Measurements from ENCODE around the gene MZT1.

DNA sequence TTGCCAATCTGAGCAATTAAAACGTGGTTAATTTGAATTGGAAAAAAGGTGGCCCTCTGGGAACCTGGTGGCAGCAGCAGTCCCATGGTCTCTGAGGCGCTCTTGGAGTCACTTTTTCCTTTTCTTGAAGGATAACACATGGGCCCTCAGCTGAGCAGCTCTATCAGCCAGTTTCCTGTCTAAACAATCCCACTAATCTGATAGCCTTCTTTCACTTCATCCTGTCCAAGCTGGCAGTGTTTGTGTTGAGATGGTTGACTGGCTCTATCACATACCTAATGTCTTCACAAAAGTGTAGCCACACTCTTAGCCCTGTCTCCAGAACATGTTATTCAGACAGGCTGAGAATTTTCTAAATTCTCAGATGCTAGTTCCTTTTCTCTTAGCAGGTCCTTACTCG lies 10.7 kb downstream of the MZT1 start:
- TF ChIP-seq, protein P1, sequence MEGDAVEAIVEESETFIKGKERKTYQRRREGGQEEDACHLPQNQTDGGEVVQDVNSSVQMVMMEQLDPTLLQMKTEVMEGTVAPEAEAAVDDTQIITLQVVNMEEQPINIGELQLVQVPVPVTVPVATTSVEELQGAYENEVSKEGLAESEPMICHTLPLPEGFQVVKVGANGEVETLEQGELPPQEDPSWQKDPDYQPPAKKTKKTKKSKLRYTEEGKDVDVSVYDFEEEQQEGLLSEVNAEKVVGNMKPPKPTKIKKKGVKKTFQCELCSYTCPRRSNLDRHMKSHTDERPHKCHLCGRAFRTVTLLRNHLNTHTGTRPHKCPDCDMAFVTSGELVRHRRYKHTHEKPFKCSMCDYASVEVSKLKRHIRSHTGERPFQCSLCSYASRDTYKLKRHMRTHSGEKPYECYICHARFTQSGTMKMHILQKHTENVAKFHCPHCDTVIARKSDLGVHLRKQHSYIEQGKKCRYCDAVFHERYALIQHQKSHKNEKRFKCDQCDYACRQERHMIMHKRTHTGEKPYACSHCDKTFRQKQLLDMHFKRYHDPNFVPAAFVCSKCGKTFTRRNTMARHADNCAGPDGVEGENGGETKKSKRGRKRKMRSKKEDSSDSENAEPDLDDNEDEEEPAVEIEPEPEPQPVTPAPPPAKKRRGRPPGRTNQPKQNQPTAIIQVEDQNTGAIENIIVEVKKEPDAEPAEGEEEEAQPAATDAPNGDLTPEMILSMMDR (conservative IDR thresholded peaks at IDR 0.05; ENCODE audit: low read depth, low read length): no peak
- TF ChIP-seq EZH2 (IDR thresholded peaks at IDR 0.05; ENCODE audit: borderline replicate concordance, low read depth, low read length, poor library complexity, severe bottlenecking): no peak

All from A673 (cell line).